Suprapubic skin (tissue), 3 donors: ENCODE results near the gene CIBAR2.

Experiments used
- EP300 ChIP-seq: sonication (generic); formaldehyde crosslinking; IDR thresholded peaks from one replicate; pipeline ENCODE4 v1.6.1; 2017; ENCODE audit warnings: antibody characterized with exemption
- POLR2A ChIP-seq, 2 donors: fragments of 450-650 bp; IDR thresholded peaks; one replicate each; pipeline ENCODE4 v1.6.1; 2017; ENCODE audit warnings: antibody characterized with exemption in 2 of 2, mild to moderate bottlenecking in 2 of 2, moderate library complexity in 2 of 2
- TF ChIP-seq, protein P1 (sequence below), 2 donors: fragments of 200-600 bp in 1 of 2; fragments of 450-650 bp in 1 of 2; sonication (generic) in 1 of 2; IDR thresholded peaks; one replicate each; pipeline ENCODE4 v1.5.1; 2016 to 2019; ENCODE audit warnings: antibody characterized with exemption in 2 of 2, mild to moderate bottlenecking in 1 of 2, moderate library complexity in 1 of 2

DNA sequence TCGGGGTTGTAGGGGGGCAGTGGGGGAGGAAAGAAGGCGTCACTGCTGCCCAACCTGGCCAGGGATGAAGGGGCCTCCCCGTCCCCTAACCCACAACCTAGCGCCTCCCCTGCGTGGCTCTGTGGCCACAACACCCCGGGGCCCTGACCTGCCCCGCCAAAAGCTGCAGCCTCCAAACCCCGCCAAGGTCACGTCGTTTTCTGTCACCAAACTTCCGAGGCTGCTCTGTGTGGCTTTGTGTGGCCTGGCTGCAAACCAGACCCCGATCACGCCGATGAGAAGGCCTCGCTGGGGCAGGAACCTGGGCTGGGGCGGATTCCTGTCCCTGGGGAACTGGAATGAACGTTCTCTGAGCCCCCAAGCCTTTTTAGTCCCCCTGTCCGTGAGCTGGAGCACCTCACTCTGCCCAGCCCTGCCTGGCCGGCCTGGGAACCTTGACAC is 30.5 kb upstream of the CIBAR2 start:
- TF ChIP-seq, protein P1, sequence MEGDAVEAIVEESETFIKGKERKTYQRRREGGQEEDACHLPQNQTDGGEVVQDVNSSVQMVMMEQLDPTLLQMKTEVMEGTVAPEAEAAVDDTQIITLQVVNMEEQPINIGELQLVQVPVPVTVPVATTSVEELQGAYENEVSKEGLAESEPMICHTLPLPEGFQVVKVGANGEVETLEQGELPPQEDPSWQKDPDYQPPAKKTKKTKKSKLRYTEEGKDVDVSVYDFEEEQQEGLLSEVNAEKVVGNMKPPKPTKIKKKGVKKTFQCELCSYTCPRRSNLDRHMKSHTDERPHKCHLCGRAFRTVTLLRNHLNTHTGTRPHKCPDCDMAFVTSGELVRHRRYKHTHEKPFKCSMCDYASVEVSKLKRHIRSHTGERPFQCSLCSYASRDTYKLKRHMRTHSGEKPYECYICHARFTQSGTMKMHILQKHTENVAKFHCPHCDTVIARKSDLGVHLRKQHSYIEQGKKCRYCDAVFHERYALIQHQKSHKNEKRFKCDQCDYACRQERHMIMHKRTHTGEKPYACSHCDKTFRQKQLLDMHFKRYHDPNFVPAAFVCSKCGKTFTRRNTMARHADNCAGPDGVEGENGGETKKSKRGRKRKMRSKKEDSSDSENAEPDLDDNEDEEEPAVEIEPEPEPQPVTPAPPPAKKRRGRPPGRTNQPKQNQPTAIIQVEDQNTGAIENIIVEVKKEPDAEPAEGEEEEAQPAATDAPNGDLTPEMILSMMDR (IDR thresholded peaks at IDR 0.05): no peak
- TF ChIP-seq POLR2A (IDR thresholded peaks at IDR 0.05): no peak
- no peak for TF ChIP-seq EP300
